ENCODE results near the gene CRIP1.

Gene CRIP1

DNA sequence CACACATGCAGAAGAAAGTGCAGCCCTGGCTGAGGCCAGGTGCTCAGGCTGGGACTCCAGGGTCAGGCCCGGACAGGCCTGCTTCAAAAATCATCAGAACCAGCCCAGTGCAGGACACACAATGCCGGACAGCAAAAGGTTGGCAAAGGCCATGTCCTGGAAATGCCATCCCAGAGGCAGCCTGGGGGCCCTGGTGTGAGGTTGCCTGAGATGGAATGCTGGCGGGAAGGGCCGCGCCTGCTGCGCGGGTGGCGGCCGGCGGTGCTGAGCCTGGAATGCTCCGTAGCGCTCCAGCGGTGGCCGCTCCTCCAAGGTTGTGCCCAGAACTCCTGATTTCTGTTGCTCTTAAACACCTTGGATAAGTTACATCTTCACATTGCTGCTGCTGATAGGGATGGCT lies 33.7 kb upstream of the CRIP1 start:
- DNase-seq, result no peak

DNA sequence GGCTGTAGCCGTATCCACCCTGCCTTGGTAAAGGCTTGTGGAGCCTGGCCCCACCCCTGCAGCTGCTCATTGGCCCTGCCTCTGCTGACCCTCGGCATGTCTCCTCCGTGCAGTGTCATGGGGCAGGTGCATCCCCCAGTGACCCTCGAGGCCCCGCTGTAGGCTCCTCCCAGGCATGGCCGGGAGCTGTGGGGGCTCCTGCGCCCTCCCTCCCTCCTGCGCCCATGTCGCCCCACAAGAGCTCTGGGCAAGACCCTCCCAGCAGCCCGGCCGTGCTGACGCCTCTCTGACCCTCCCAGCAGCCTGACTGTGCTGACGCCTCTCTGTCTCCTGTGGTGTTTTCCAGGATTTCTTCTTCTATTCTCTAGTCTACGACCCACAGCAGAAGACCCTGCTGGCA lies 32.8 kb upstream of the CRIP1 start:
- DNase-seq, result no peak

DNA sequence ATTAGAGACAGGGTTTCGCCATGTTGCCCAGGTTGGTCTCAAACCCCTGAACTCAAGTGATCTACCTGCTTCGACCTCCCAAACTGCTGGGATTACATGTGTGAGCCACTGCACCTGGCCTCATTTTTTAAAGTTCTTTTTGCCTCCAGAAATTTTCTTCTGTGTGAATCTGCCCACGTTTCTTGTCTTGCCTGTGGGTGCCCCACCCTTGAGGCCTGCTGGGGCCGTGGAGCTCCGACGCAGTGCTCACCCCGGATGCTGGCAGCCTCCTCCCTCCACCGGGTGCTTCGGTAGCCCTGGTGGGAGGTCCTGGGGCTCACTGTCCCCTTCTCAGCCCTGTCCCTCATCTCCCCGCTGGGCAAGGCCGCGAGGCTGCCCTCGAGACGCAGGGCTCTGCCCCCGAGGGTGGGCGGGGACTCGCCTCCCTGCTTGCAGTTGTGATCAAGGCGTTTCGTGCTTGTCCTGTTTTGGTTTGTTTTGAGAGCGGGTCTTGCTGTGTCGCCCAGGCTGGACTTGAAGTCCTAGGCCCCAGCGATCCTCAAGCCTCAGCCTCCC lies 31.5 kb upstream of the CRIP1 start:
- DNase-seq, result no peak

DNA sequence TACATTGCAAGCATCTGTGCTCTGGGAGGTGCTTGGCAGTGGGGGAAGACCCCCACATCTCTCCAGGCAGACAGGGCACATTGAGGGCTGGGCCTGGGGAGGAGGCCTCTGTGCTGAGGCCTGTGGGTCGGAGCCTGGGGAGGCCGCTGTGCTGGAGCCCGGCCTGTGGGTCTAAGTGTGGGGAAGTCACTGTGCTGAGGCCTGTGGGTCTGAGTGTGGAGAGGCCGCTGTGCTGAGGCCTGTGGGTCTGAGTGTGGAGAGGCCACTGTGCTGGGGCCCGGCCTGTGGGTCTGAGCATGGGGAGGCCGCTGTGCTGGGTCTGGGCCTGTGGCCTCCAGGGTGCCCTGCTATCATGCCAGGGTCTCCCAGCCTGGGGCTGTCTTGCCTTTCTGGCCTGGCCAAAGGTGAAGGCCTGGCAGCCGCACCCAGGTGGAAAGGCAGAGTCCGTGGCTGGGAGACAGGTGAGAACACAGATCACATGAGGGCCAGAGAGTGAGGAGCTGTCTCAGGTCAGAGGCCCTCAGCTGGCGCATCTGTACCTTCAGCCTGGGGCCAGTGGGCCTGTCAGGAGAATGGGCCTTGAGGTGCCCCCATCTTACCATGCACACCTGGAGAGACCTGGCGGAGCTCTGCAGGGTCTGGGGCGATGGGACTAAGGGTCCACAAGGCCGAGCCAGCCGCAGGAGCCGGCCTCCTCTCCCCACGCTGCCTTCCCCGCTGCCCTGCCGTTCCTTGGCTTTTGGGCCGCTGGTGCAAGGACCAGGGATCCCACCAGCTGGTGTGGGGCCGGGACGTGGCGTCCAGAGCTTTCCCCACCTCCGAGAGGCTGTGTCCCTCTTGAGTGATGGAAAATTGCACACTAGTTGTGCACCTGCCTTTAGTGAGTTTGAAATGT lies 30.7 kb upstream of the CRIP1 start:
- DNase-seq, result no peak

DNA sequence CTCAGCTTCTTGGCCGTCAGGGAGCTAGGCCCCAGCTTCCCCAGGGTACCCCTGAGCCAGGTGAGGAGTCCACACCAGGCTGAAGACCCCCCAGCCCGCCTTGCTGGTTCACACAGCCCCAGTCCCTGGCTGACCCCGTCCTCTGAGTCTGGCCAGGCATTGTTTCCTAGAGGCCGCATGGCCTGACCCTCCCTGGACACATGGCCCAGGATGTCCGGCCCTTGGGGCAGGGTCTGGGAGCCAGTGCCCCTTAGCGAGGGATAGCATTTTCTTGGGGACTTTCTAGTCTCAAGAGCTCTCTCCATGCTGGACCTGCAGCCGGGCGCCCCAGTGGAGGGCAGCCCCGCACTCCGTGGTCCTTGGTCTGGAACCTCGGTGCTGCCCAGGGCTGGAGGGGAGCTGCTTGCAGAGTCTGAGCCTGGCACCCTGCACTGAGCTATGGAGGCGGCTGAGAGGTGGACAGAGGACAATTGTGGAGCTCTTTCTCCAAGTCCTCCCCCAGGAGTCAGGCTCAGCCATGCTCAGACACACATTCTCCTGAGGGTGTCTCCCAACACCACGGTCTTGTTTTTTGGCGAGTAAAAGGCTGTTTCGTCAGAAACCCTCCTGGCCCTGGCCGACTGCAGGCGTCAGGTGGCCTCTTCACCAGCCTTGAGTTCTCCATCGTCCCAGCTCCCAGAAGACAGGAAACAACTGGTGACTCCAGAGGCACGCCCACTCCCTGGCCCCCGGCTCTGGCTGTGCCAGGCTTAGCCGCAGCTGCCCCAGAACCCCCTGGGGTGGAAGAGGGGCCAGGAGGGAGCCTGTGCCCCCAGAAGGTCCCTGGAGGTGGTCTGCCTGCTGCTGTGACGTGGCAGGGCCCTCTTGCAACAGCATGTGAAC lies 29.7 kb upstream of the CRIP1 start:
- DNase-seq, result no peak

DNA sequence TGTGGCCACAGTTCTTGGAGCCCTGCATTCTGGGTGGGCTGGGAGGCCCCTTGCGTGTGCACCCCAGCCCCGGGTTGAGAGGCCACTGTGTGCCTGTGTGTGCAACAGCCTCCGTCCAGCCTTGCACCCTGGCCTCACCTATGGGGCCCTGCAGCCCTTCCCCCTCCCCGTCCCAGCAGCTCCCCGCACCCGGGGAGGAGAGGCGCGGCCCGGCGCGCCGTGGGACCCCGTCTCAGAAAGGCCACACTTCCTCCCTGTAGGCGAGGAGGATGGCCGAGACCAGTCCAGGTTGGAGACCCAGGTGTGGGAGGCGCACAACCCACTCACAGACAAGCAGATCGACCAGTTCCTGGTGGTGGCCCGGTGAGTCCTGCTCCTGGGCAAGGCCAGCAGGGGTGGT lies 28.7 kb upstream of the CRIP1 start:
- DNase-seq, result no peak

DNA sequence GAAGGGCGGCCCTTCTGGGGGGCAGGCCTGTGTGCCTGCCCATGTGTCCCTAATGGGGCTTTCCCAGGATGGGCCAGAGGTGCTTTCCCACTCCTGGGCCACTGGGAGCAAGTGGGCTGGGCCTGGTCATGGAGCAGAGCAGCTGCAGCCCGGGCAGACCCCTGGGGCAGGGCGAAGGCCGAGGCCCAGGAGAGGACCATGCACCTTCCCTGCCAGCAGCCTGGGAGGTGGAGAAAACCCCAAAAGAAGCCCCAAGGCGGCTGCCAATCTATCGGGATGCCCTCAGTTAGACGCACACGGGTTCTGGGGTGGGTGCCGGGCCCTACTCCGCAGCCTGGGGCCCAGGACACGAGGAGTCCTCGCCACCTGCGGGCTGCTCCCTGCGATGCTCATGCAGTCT lies 28.1 kb upstream of the CRIP1 start:
- DNase-seq, result no peak

DNA sequence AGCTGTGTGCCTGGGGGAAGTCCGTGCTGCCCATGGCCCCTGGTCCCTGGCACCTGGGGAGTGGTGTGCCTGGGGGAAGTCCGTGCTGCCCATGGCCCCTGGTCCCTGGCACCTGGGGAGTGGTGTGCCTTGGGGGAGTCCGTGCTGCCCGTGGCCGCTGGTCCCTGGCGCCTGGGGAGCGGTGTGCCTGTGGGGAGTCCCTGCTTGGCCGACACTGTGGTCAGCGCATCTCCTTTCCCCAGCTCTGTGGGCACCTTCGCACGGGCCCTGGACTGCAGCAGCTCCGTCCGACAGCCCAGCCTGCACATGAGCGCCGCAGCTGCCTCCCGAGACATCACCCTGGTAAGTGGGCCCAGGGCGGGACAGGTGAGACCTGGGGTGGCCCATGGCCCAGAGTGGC lies 26.6 kb upstream of the CRIP1 start:
- DNase-seq, result no peak

DNA sequence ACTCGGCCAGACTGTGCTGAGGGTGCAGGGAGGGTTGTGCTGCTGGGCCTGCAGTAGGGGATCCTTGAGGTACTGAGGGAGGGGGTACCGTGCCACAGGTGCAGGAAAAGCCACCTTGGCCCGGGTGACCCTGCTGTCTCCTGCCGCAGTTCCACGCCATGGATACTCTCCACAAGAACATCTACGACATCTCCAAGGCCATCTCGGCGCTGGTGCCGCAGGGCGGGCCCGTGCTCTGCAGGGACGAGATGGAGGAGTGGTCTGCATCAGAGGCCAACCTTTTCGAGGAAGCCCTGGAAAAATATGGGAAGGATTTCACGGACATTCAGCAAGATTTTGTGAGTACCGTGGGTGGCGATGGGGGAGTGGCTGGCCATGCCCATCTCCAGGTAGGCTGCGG lies 26.1 kb upstream of the CRIP1 start:
- DNase-seq, result no peak

DNA sequence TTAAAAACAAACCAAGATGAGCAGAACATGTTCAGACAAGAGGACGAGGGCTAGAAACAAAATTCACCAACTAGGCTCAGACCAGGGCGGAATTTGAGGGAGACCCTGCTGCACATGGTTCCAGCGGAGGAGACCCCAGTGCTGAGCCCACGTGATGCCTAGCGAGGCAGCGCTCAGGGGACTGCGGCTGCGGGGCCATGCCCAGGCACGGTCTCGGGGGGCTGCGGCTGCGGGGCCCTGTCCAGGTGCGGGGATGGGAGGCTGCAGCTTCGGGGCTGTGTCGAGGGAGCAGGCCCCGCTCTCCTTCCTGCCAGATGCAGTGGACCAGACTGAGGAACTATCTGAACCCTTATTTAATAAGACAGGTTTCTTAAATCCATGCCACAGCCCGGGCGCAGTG lies 24.8 kb upstream of the CRIP1 start:
- no peak for DNase-seq

DNA sequence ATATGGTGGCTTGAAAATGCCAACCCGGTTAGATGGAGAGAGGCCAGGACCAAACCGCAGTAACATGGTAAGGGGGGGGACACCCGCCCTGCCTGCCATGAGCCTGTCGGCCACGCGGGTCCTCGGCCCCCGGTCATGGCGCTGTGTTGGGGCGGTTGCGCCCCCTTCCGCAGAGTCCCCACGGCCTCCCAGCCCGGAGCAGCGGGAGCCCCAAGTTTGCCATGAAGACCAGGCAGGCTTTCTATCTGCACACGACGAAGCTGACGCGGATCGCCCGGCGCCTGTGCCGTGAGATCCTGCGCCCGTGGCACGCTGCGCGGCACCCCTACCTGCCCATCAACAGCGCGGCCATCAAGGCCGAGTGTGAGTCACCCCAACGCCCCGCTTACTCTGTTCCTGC lies 22.2 kb upstream of the CRIP1 start:
- DNase-seq, result no peak

DNA sequence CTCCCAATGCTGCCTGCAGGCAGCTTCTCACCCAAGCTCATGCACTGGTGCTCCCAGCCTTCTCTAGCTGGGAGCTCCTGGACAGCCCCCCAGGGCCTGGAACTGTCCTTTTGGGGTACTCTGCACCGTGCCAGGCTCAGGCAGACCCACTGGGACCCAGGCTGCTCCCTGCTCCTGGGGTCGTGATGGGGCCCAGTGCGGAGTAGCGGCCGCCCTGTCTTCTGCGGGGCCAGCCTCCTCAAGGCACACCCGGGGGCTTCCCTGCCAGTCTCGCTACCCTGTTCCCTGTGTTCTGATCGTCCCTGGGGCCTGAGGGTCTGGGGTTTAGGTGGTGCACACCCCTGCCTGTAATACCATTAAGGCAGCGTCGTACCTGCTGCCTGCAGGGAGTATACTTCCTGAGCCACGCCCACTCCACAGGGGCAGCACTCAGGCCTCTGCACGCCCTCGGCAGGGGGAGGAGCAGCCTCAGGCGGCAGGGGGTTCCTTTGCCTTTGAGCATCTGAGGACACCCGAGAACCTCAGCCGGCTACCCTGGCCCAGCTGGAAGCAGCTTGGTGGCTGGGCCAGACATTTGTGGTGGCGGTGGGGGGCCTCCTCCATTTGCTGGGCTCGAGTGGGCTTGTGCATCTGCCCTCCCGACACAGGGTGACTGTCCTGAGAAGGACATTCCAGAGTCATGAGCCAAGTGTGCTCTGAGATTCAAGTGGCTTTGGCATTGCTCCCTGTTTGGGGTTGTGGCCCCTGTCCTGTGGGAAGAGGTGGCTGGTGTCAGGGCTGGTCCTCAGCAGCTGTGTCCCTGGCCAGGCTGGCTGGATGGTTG lies 21.3 kb upstream of the CRIP1 start:
- DNase-seq, result no peak

DNA sequence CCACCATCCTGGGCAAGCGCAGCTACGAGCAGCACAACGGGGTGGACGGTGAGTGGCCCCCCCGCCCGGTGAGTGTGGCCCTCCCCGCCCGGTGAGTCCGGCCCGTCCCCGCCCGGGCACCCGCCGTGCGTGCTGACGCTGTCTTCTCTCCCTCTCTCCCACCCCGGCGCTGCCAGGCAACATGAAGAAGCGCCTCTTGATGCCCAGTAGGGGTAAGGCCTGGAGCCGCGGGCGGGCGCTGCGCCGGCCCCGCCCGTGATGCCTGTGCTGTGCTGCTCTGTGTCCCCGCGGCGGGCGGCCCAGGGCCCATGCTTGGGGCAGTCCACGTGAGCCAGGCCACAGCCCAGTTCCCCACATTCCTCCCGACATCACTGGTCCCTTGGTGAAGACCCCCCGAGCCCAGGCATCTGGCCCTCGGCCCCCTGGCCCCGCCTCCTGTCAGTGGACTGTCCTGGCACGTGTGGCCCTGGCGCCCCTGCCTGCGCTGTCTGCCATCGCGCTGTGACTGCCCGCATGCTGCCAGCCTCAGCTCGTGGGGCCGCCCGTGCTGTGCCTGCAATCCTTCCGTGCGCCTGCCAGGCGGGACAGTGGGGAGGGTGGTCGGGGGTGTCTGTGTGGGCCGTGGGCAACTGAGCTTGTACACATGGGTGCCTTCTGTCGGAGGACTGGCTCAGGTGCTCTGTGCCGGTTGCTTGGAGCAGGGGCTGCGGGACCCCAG lies 20.0 kb upstream of the CRIP1 start:
- no peak for DNase-seq

DNA sequence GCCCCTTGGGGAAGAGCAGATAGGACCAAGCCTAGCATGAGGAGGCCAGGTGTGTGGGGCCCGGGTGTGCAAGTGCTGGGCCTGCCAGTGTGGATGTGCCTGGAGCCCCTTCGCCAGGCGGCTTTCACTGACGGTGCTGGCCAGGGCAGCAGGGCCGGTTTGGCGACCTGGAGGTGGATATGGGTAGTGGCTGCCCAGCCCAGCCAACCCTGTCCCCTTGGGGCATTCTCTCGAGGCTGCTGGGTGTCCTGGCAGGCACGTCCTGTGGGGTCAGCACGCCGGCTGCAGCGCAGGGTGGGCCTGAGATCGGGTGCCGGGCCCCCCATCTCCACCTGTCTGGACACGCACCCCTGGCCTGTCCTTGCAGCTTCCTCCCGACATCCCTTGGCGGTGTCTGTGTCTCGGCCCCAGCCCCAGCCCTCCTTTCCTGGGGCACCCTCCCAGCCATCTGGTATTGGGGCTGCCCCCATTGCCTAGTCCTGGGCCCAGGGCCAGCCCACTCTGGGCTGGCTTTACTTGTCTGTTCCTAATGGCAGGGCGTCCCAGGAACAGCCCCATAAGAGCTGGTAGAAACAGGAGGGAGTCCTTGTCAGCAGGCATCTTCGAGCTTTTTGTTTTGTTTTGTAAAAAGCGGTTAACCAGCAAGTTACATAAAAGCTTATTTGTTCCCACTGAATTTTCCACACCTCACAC lies 19.3 kb upstream of the CRIP1 start:
- DNase-seq, result no peak

DNA sequence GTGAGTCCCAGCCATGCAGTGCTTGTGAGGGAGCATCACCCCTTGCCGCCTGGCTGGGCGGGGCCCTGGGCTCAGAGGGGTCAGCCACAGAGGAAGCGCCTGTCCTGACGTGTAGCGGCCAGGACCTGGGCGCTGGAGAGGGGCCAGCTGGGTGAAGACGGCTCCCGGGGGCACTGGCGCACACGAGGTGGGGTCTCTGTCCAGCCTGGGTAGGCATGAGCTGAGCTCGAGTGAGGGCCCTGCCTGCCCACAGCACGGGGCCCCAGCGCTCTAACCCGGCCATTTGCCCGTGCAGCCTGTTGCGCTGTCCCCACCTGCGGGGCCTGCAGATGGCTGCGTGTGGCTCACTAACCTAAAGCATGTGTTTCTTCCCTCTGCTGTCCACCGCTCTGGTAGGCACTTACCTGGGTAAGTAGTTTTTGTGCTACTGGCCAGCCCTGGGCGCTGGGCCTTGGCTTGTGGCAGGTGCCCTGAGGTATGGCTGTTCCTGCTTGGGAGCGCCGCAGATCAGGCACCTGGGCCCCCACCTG lies 18.7 kb upstream of the CRIP1 start:
- no peak for DNase-seq

DNA sequence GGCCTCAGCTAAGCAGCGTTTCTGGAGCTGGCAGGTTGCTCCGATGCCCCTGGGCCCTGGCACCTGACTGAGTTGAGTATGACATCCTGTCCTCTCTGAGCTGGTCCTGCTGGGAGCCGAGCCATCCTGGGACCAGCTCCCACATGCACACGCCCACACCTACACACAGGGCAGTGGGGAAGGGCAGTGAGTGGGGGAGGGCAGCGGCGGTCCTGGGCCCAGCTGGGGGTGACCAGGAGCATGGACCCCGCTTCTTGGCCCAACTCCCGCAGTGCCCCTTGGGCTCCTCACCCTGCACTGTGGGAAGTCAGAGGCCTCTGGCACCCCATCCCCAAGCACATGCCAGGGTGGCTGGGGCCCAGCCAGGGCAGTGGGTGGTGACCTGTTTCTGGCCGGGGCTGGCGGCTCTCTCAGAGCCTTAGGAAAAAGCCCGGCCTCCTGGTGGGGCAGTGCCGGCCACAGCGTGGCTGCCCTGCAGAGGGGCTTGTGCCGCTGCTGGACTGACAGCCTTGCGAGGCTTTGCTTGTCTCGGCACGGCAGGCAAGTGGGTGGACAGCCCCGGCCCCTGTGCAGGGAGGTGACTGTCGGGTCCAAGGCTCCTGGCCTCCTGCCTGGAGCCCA lies 18.0 kb upstream of the CRIP1 start:
- DNase-seq, result no peak

DNA sequence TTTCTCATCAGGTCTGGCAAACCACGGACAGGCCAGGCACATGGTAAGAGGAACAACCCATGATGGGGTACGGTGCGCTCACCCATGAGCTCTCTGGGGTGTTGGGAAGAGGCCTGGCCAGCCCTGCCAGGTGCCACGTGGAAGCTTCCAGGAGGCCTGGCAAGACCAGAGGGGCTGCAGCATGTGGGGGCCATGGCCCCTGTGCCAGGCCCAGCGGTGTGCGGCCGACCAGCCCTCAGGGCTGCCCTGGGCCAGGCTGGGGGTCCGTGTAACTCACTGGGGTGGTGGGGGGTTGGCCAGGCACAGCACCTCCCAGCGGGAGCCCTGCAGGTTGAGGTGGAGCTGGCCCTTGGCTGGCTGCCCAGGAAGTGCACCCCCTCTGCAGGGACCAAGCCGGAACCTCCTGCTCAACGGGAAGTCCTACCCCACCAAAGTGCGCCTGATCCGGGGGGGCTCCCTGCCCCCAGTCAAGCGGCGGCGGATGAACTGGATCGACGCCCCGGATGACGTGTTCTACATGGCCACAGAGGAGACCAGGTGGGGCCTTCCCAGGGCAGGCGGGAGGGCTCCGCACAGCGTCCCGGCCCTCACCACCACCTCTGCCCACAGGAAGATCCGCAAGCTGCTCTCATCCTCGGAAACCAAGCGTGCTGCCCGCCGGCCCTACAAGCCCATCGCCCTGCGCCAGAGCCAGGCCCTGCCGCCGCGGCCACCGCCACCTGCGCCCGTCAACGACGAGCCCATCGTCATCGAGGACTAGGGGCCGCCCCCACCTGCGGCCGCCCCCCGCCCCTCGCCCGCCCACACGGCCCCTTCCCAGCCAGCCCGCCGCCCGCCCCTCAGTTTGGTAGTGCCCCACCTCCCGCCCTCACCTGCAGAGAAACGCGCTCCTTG lies 17.0 kb upstream of the CRIP1 start:
- DNase-seq, result no peak

DNA sequence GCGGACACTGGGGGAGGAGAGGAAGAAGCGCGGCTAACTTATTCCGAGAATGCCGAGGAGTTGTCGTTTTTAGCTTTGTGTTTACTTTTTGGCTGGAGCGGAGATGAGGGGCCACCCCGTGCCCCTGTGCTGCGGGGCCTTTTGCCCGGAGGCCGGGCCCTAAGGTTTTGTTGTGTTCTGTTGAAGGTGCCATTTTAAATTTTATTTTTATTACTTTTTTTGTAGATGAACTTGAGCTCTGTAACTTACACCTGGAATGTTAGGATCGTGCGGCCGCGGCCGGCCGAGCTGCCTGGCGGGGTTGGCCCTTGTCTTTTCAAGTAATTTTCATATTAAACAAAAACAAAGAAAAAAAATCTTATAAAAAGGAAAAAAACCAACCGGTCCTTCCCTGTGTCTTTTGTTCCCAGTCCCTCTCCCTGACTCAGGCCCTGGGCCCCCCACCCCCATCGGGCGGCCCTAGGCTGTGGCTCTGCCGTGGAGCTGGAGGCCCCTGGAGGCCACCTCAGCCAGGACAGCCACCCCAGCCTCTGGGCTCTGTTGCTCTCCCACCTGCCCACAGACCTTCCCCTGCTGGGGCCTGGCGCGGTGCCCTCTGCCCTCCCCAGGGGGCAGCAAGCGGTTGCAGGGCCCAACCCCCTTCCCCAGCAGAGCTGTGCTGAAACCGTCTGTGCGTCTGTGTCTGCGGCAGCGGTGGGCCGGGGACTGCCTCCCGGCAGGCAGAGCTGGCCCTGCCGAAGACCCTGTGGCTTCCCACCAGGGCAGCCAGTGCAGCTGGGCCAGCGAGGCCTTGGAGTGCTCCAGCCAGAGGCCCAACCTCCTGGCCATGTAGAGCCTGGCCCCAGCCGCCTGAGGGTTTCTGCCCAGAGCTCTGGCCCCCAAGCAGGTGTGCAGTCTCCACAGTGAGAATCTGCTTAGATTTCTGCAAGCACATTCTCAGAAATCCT lies 16.1 kb upstream of the CRIP1 start:
- DNase-seq, result no peak
